ENCODE results near the gene MALSU1.

The MALSU1 gene

GRCh38 chr7:23298885-23299769 lies at the start of gene MALSU1:
MALSU1 (plus strand) TSS chr7:23299339; CDS start chr7:23299353, 14 bp downstream.
- DNase-seq = peak; percentile 84

GRCh38 chr7:23249486-23249885 lies 49.7 kb upstream of the MALSU1 start:
- no peak for DNase-seq

GRCh38 chr7:23254051-23254681 lies 45.0 kb upstream of the MALSU1 start:
- no peak for DNase-seq

GRCh38 chr7:23256731-23257130 lies 42.4 kb upstream of the MALSU1 start:
- no peak for DNase-seq

- DNase-seq = no peak
These were observed 38.8 kb upstream of the MALSU1 start for GRCh38 chr7:23260371-23260770.

- DNase-seq = no peak
These were observed 37.2 kb upstream of the MALSU1 start for GRCh38 chr7:23261843-23262452.

- DNase-seq = no peak
These were observed 34.2 kb upstream of the MALSU1 start for GRCh38 chr7:23264916-23265458.

GRCh38 chr7:23266918-23267317 lies 32.2 kb upstream of the MALSU1 start:
- DNase-seq = no peak

- DNase-seq = no peak
These were observed 31.8 kb upstream of the MALSU1 start for GRCh38 chr7:23267357-23267756.

- no peak for DNase-seq
These were observed 31.0 kb upstream of the MALSU1 start for GRCh38 chr7:23268167-23268566.

GRCh38 chr7:23268746-23269145 lies 30.4 kb upstream of the MALSU1 start:
- DNase-seq = no peak

- DNase-seq = no peak
These were observed 26.9 kb upstream of the MALSU1 start for GRCh38 chr7:23272275-23272674.

GRCh38 chr7:23273141-23273599 lies 26.0 kb upstream of the MALSU1 start:
- no peak for DNase-seq

- DNase-seq = no peak
These were observed 23.2 kb upstream of the MALSU1 start for GRCh38 chr7:23275912-23276311.

- DNase-seq = no peak
These were observed 22.8 kb upstream of the MALSU1 start for GRCh38 chr7:23276376-23276775.

- no peak for DNase-seq
These were observed 22.2 kb upstream of the MALSU1 start for GRCh38 chr7:23276947-23277346.

GRCh38 chr7:23277359-23277989 lies 21.7 kb upstream of the MALSU1 start:
- no peak for DNase-seq

- no peak for DNase-seq
These were observed 19.2 kb upstream of the MALSU1 start for GRCh38 chr7:23279819-23280525.

GRCh38 chr7:23283086-23283485 lies 16.1 kb upstream of the MALSU1 start:
- no peak for DNase-seq

GRCh38 chr7:23284871-23285270 lies 14.3 kb upstream of the MALSU1 start:
- no peak for DNase-seq

GRCh38 chr7:23285657-23286646 lies 13.2 kb upstream of the MALSU1 start:
- DNase-seq = no peak

All from NCI-H524 treated with DMSO at 0.1 percent for 48 hours (cell line).